ENCODE data around the gene WRAP73.

DNA sequence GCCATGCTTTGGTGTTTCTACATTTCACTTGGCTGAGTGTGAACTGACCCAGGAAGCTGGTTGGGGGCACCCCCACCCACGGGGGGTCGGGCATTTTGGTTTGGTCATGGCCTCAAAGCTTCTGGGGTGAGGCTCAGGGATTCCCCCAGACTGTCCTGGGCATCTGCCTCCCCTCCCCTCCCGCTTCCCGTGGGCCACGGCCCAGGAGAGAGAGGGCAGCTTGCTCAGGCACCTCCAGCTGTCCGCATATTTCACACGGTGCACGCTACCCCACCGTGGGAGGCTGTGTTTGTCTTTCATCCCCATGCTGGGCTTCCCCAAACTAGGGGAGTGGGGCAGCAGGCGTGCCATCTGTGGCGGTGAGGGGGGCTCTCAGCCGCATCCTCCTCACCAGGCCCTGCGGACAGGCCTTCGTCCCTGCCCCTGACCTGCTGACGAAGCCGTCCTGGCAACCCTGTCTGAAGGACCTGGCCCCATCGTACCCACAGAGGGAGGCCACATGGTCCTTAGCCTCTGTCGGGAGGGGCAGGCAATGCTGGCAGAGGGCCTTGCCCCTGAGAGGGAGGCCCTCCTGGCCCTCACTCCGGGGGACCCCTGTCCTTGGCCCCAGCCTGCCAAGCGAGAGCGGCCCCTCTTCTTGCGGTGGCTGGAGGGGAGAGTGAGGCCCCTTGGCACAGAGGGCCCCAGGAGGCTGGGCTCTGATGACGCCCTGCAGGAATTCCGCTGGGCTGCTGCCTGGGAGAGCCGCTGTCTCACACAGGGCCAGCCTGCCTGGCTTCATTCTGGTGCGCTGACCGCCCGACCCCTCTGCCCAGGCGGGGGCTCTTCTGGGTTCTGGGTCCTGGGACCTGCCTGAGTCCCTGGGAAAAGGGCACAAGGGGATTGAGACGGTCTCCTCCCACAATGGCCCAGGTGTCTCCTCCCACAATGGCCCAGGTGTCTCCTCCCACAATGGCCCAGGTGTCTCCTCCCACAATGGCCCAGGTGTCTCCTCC lies 24.5 kb upstream of the WRAP73 start:
- TF ChIP-seq, protein P1, sequence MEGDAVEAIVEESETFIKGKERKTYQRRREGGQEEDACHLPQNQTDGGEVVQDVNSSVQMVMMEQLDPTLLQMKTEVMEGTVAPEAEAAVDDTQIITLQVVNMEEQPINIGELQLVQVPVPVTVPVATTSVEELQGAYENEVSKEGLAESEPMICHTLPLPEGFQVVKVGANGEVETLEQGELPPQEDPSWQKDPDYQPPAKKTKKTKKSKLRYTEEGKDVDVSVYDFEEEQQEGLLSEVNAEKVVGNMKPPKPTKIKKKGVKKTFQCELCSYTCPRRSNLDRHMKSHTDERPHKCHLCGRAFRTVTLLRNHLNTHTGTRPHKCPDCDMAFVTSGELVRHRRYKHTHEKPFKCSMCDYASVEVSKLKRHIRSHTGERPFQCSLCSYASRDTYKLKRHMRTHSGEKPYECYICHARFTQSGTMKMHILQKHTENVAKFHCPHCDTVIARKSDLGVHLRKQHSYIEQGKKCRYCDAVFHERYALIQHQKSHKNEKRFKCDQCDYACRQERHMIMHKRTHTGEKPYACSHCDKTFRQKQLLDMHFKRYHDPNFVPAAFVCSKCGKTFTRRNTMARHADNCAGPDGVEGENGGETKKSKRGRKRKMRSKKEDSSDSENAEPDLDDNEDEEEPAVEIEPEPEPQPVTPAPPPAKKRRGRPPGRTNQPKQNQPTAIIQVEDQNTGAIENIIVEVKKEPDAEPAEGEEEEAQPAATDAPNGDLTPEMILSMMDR (IDR thresholded peaks at IDR 0.05): no peak
- no peak for TF ChIP-seq POLR2A (IDR thresholded peaks at IDR 0.05)

All from adrenal gland (tissue), 5 donors.